GM18498 (cell line): ENCODE data around the gene TEPSIN.
"Not testable (repeated sequence)": the region's sequence is repeated elsewhere in the genome, so short reads cannot be mapped to it uniquely, and the experiment has no call there.

Experiments
- ATAC-seq: cut with Tn5 transposase; IDR thresholded peaks from one replicate; pipeline ENCODE4 v1.9.1; 2021; ENCODE audit warnings: mild to moderate bottlenecking, moderate library complexity; ENCODE audit not compliant: unreplicated experiment

Gene TEPSIN

GRCh38 chr17:81237591-81238489, 1.0 kb downstream of the TEPSIN start:
- no peak for ATAC-seq

- ATAC-seq, result no peak
Measured at GRCh38 chr17:81236784-81237183, 2.1 kb downstream of the TEPSIN start.

- ATAC-seq, result no peak
Measured at GRCh38 chr17:81235822-81236740, 2.8 kb downstream of the TEPSIN start.

GRCh38 chr17:81234940-81235821, 3.7 kb downstream of the TEPSIN start:
- no peak for ATAC-seq

- no peak for ATAC-seq
Measured at GRCh38 chr17:81234506-81234855, 4.4 kb downstream of the TEPSIN start.

- ATAC-seq, result no peak
Measured at GRCh38 chr17:81233811-81234505, 4.9 kb downstream of the TEPSIN start.

GRCh38 chr17:81233316-81233715, 5.5 kb downstream of the TEPSIN start:
- ATAC-seq, result no peak

GRCh38 chr17:81232616-81233241, 6.1 kb downstream of the TEPSIN start:
- ATAC-seq, result no peak

- no peak for ATAC-seq
Measured at GRCh38 chr17:81231766-81232581, 6.9 kb downstream of the TEPSIN start.

- ATAC-seq, result no peak
Measured at GRCh38 chr17:81231121-81231645, 7.7 kb downstream of the TEPSIN start.

- ATAC-seq, result no peak
Measured at GRCh38 chr17:81230043-81230820, 8.6 kb downstream of the TEPSIN start.

GRCh38 chr17:81229666-81229920, 9.3 kb downstream of the TEPSIN start:
- no peak for ATAC-seq

GRCh38 chr17:81228834-81229665, 9.8 kb downstream of the TEPSIN start:
- no peak for ATAC-seq

GRCh38 chr17:81228420-81228819, 10.4 kb downstream of the TEPSIN start:
- ATAC-seq, result no peak

- not testable (repeated sequence) for ATAC-seq
Measured at GRCh38 chr17:81227630-81228029, 11.2 kb downstream of the TEPSIN start.

GRCh38 chr17:81223762-81224130, 15.1 kb downstream of the TEPSIN start:
- ATAC-seq, result no peak
